ENCODE measurements around the gene TAF11L11.
"Not testable (repeated sequence)": the region's sequence is repeated elsewhere in the genome, so short reads cannot be mapped to it uniquely, and the experiment has no call there.

TAF11L11 gene

DNA sequence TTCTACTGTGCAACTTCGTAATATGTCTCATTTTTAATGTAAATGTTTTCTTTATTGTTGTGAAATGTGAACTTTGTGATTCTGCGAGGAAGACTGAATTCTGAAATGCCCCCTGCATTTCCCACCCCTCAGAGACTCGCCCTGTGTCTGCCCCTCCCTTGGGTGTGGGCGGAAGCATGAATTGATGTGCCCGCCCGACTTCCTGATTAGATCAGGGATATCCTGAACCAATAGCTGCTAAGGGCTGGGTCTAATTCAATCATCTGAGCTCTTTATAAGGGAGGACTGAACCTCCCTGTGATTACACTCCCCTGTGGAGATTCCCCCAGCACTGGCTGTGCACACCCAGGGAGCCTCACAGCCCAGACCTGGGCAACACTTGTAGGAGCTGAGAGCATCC lies at the start of gene TAF11L11:
Gene TAF11L11, plus strand, starts transcription at position 304 of the 400 bp plus-strand sequence.
- DNase-seq (ENCODE audit: low read depth in 2 of 3, low spot score in 1 of 3): not testable (repeated sequence)

DNA sequence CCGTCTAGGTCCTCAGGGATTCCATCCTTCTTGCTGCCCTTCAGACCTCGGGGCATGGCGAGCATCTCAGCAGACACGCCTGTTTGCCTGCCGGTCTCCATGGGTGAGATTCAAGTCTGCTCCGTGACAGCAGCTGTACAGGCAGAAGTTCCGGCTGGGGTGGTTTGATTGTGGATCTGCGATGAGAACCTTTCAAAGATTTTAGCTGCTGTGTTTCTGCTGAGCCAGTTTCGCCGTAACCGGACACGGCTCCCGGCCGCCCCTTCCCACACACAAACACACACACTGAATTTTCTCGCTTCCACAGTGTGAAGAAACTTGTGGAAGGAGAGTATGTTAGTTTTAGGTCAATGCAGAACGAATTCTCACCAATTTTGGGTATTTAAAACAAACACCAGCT lies 18.3 kb upstream of the TAF11L11 start, which contains the start of gene TAF11L7:
Gene TAF11L7, minus strand, starts transcription at position 101 of the 400 bp plus-strand sequence.
- DNase-seq (ENCODE audit: low read depth in 2 of 3, low spot score in 1 of 3): not testable (repeated sequence)

DNA sequence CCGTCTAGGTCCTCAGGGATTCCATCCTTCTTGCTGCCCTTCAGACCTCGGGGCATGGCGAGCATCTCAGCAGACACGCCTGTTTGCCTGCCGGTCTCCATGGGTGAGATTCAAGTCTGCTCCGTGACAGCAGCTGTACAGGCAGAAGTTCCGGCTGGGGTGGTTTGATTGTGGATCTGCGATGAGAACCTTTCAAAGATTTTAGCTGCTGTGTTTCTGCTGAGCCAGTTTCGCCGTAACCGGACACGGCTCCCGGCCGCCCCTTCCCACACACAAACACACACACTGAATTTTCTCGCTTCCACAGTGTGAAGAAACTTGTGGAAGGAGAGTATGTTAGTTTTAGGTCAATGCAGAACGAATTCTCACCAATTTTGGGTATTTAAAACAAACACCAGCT lies 13.1 kb upstream of the TAF11L11 start, which contains the start of gene TAF11L8:
Gene TAF11L8, minus strand, starts transcription at position 101 of the 400 bp plus-strand sequence.
- not testable (repeated sequence) for DNase-seq (ENCODE audit: low read depth in 2 of 3, low spot score in 1 of 3)

DNA sequence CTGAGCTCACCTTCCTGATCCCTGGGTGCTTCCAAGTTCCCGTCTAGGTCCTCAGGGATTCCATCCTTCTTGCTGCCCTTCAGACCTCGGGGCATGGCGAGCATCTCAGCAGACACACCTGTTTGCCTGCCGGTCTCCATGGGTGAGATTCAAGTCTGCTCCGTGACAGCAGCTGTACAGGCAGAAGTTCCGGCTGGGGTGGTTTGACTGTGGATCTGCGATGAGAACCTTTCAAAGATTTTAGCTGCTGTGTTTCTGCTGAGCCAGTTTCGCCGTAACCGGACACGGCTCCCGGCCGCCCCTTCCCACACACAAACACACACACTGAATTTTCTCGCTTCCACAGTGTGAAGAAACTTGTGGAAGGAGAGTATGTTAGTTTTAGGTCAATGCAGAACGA lies 9.7 kb upstream of the TAF11L11 start, which contains the start of gene TAF11L9:
Gene TAF11L9, minus strand, starts transcription at position 140 of the 400 bp plus-strand sequence.
- not testable (repeated sequence) for DNase-seq (ENCODE audit: low read depth in 2 of 3, low spot score in 1 of 3)

DNA sequence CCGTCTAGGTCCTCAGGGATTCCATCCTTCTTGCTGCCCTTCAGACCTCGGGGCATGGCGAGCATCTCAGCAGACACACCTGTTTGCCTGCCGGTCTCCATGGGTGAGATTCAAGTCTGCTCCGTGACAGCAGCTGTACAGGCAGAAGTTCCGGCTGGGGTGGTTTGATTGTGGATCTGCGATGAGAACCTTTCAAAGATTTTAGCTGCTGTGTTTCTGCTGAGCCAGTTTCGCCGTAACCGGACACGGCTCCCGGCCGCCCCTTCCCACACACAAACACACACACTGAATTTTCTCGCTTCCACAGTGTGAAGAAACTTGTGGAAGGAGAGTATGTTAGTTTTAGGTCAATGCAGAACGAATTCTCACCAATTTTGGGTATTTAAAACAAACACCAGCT lies 6.3 kb upstream of the TAF11L11 start, which contains the start of gene TAF11L10:
Gene TAF11L10, minus strand, starts transcription at position 101 of the 400 bp plus-strand sequence.
- not testable (repeated sequence) for DNase-seq (ENCODE audit: low read depth in 2 of 3, low spot score in 1 of 3)

DNA sequence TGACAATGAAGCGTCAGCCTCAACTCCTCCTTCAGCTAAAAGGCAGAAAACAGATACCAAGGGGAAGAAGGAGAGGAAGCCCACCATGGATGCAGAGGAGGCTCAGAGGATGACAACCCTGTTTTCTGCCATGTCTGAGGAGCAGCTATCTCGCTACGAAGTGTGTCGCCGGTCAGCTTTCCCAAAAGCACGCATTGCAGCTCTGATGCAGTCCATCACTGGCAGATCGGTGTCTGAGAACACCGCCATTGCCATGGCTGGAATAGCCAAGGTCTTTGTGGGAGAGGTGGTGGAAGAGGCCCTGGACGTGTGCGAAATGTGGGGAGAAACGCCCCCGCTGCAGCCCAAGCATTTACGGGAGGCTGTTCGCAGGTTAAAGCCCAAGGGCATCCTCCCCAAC lies 968 bp downstream of the TAF11L11 start:
- DNase-seq (ENCODE audit: low read depth in 2 of 3, low spot score in 1 of 3): no peak

DNA sequence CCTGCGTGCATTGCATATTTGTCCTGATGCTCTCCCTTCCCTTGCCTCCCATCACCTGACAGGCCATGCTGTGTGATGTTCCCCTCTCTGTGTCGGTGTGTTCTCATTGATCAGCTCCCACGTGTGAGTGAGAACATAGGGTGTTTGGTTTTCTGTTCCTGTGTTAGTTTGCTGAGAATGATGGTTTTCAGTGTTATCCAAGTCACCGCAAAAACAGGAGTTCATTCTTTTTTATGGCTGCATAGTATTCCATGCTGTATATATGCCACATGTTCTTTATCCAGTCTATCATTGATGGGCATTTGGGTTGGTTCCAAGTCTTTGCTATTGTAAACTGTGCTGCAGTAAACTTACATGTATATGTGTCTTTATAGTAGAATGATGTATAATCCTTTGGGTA lies 3.5 kb downstream of the TAF11L11 start:
- DNase-seq (ENCODE audit: low read depth in 2 of 3, low spot score in 1 of 3): not testable (repeated sequence)

DNA sequence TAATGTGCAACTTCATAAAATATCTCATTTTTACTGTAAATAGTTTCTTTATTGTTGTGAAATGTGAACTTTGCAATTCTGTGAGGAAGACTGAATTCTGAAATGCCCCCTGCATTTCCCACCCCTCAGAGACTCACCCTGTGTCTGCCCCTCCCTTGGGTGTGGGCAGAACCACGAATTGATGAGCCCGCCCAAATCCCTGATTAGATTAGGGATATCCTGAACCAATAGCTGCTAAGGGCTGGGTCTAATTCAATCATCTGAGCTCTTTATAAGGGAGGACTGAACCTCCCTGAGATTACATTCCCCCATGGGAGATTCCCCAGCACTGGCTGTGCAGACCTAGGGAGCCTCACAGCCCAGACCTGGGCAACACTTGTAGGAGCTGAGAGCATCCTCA lies 6.1 kb downstream of the TAF11L11 start, which contains the start of gene TAF11L12:
Gene TAF11L12, plus strand, starts transcription at position 301 of the 400 bp plus-strand sequence.
- not testable (repeated sequence) for DNase-seq (ENCODE audit: low read depth in 2 of 3, low spot score in 1 of 3)

DNA sequence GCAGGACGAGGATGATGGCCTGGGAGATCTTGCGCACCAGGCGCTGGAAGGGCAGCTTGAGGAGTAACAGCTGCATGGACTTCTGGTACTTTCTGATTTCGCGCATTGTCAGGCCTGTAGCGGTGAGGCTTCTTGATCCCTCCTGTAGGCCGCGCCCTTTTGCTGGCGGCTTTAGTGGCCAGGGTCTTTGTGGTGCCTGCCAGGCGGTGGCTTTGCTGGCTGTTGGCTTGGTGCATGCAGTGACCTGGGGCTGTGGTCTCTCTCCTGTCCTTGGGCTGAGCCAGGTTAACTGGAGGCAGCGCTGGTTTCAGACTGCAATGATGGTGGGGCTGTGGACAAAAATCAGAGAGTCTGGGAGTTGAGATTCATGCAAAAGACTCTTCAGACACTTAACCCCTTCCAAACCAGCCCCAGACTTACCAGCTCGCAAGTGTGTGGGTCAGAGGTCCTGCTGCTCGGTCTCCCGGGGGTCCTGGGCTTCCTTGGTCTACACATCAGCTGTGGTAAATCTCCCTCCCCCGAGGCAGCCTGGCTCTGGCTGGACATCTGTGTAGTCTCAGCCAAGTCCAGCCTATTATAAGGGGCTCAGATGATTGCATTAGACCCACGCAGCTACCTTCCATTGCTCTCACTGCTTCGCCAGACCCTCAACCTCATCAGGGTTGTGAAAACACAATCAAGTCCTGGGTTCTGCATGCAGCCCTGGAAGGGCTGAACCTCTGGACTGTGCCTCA lies 11.1 kb downstream of the TAF11L11 start:
- no peak for DNase-seq (ENCODE audit: low read depth in 2 of 3, low spot score in 1 of 3)

DNA sequence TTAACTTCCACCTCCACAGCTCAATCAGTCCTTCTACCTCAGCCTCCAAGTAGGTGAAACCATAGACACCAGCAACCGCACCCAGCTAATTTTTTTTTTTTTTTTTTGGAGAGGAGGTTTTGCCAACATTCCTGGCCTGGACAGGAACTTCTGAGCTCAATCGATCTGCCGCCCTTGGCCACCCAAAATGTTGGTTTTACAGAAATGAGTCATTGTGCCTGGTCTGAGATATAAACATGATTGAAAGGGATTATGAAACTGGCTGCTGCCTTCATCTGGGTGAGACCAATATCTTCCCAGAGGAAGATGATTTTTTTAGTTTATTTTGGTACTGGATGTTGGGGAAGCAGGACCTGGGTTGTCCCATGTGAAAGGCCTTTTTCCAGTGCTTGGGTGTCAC lies 15.4 kb downstream of the TAF11L11 start:
- no peak for DNase-seq (ENCODE audit: low read depth in 2 of 3, low spot score in 1 of 3)

DNA sequence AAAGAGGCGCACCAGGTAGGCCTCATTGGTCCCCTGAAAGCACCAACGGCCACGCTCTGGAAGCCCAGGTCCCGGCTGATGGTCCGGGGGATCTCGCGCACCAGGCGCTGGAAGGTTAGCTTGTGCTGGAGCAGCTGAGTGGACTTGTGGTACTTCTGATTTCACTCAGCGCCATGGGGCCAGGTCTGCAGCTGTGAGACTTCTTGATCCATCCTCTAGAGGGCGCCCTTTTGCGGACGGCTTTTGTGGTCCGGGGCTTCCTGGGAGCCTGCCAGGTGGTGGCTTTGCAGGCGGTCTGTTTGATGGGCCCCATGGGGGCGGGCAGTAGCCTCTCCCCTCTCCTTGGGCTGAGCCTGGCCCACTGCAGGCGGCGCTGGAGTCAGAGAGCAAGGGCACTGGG lies 16.6 kb downstream of the TAF11L11 start:
- DNase-seq (ENCODE audit: low read depth in 2 of 3, low spot score in 1 of 3): no peak

DNA sequence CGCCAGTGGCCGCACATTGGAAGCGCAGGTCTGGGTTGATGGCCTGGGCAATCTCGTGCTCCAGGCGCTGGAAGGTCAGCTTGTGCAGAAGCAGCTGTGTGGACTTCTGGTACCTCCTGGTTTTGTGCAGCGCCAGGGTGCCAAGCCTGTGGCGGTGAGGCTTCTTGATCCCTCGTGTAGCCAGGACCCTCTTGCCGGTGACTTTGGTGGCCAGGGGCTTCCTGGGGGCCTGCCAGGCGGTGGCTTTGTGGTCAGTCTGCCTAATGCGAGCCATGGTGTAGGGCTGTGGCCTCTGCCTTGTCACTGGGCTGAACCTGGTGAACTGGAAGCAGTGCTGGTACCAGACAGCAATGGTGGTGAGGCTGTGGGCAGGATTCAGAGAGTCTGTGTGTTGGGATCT lies 21.7 kb downstream of the TAF11L11 start:
- DNase-seq (ENCODE audit: low read depth in 2 of 3, low spot score in 1 of 3): no peak

DNA sequence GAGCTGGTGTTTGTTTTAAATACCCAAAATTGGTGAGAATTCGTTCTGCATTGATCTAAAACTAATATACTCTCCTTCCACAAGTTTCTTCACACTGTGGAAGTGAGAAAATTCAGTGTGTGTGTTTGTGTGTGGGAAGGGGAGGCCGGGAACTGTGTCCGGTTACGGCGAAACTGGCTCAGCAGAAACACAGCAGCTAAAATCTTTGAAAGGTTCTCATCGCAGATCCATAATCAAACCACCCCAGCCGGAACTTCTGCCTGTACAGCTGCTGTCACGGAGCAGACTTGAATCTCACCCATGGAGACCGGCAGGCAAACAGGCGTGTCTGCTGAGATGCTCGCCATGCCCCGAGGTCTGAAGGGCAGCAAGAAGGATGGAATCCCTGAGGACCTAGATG lies 27.8 kb downstream of the TAF11L11 start, which contains the start of gene TAF11L13:
Gene TAF11L13, plus strand, starts transcription at position 301 of the 400 bp plus-strand sequence.
- not testable (repeated sequence) for DNase-seq (ENCODE audit: low read depth in 2 of 3, low spot score in 1 of 3)

DNA sequence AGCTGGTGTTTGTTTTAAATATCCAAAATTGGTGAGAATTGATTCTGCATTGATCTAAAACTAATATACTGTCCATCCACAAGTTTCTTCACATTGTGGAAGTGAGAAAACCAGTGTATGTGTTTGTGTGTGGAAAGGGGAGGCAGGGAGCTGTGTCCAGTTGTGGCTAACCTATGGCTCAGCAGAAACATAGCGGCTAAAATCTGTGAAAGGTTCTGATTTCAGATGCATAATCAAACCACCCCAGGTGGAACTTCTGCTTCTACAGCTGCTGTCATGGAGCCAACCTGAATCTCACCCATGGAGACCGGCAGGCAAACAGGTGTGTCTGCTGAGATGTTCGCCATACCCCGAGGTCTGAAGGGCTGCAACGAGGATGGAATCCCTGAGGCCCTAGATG lies 30.2 kb downstream of the TAF11L11 start, which contains the start of gene TAF11L14:
Gene TAF11L14, plus strand, starts transcription at position 301 of the 400 bp plus-strand sequence.
- no peak for DNase-seq (ENCODE audit: low read depth in 2 of 3, low spot score in 1 of 3)

DNA sequence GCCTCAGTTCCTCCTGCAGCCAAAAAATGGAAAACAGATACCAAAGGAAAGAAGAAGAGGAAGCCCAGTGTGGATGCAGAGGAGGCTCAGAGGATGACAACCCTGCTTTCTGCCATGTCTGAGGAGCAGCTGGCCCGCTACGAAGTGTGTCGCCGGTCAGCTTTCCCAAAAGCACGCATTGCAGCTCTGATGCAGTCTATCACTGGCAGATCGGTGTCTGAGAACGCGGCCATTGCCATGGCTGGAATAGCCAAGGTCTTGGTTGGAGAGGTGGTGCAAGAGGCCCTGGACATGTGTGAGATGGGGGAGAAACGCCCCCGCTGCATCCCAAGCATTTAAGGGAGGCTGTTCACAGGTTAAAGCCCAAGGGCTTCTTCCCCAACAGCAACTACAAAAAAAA lies 45.2 kb downstream of the TAF11L11 start:
- DNase-seq (ENCODE audit: low read depth in 2 of 3, low spot score in 1 of 3): not testable (repeated sequence)

DNA sequence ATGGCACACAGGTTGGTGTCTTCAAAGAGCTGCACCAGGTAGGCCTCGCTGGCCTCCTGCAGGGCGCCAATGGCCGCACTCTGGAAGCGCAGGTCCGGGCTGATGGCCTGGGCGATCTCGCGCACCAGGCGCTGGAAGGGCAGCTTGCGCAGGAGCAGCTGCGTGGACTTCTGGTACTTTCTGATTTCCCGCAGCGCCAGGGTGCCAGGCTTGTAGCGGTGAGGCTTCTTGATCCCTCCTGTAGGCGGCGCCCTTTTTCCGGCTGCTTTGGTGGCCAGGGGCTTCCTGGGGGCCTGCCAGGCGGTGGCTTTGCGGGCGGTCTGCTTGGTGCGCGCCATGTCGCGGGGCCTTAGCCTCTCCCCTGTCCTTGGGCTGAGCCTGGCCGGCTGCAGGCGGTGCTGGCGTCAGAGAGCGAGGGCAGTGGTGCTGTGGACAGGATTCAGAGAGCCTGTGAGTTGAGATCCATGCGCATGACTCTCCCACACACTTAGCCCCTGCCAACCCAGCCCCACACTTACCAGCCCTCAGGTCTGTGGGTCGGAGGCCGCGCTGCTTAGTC lies 51.3 kb downstream of the TAF11L11 start:
- DNase-seq (ENCODE audit: low read depth in 2 of 3, low spot score in 1 of 3): not testable (repeated sequence)
